ENCODE data around the gene NDUFV1. TPM values are rescaled to one million over a fixed set of nuclear protein-coding genes. Genes with fewer than 3 reads are reported as not detected.
A peak's percentile ranks its signal among the peaks of the same experiment; 100 is the strongest.

The NDUFV1 gene
- total and polyA plus RNA-seq, 4 donors: 144 to 292 (median 231) TPM

GRCh38 chr11:67608486-67608885 lies 1.8 kb downstream of the NDUFV1 start:
- DNase-seq (ENCODE audit: low read depth in 4 of 6, low spot score in 6 of 6): no peak
- WGBS (ENCODE audit: insufficient coverage): 100% methylated on average over 6 of the region's 8 CpGs
- Histone ChIP-seq H3K27me3 (ENCODE audit: control insufficient read depth, insufficient read depth, low read length) (no peaks in the 10 kb centered on the region), H3K4me3 (ENCODE audit: low read depth, low read length) (no peak overlapping the region), H3K4me1 (ENCODE audit: control insufficient read depth, insufficient read depth, low read length) (peaks cover 34% of the 10 kb centered on the region), H3K27ac (ENCODE audit: low read depth, low read length) (no peak overlapping the region), H3K9me3 (ENCODE audit: control insufficient read depth, insufficient read depth, low read length) (no peaks in the 10 kb centered on the region), H3K36me3 (ENCODE audit: control insufficient read depth, insufficient read depth, low read length) (peaks cover 46% of the 10 kb centered on the region)

GRCh38 chr11:67609316-67609715 lies 2.6 kb downstream of the NDUFV1 start:
- Histone ChIP-seq H3K4me3 (ENCODE audit: low read depth, low read length) (no peak overlapping the region), H3K27ac (ENCODE audit: low read depth, low read length) (no peak overlapping the region), H3K9me3 (ENCODE audit: control insufficient read depth, insufficient read depth, low read length) (no peaks in the 10 kb centered on the region), H3K4me1 (ENCODE audit: control insufficient read depth, insufficient read depth, low read length) (peaks cover 42% of the 10 kb centered on the region), H3K27me3 (ENCODE audit: control insufficient read depth, insufficient read depth, low read length) (no peaks in the 10 kb centered on the region), H3K36me3 (ENCODE audit: control insufficient read depth, insufficient read depth, low read length) (peaks cover 51% of the 10 kb centered on the region)
- DNase-seq (ENCODE audit: low read depth in 4 of 6, low spot score in 6 of 6): no peak
- WGBS (ENCODE audit: insufficient coverage): 97% methylated on average over 5 of the region's 10 CpGs

- DNase-seq (ENCODE audit: low read depth in 4 of 6, low spot score in 6 of 6): no peak
- H3K9me3 ChIP-seq (ENCODE audit: control insufficient read depth, insufficient read depth, low read length): no peaks in the 10 kb centered on the region
- 94% methylated on average over 15 of the region's 15 CpGs for WGBS (ENCODE audit: insufficient coverage)
- peaks cover 38% of the 10 kb centered on the region for H3K4me1 ChIP-seq (ENCODE audit: control insufficient read depth, insufficient read depth, low read length)
- peaks cover 1% of the 10 kb centered on the region for H3K27me3 ChIP-seq (ENCODE audit: control insufficient read depth, insufficient read depth, low read length)
- peaks cover 51% of the 10 kb centered on the region for H3K36me3 ChIP-seq (ENCODE audit: control insufficient read depth, insufficient read depth, low read length)
- no peak overlapping the region for H3K4me3 ChIP-seq (ENCODE audit: low read depth, low read length)
- H3K27ac ChIP-seq (ENCODE audit: low read depth, low read length): no peak overlapping the region
These were observed 3.6 kb downstream of the NDUFV1 start for GRCh38 chr11:67610302-67610868.

DNA sequence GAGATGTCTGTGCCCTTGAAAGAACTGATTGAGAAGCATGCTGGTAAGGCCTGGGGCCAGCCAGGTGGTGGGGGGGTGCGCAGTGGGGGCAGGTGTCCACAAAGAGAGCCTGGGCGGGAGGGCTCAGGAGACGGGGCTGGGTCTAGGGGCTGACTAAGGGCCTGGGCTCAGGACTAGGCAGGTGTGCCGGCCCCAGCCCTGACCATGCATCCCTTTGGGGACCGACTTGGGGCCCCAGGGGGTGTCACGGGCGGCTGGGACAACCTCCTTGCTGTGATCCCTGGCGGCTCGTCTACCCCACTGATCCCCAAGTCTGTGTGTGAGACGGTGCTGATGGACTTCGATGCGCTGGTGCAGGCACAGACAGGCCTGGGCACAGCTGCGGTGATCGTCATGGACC lies 4.4 kb downstream of the NDUFV1 start:
- H3K36me3 ChIP-seq (ENCODE audit: control insufficient read depth, insufficient read depth, low read length): peaks cover 51% of the 10 kb centered on the region

DNA sequence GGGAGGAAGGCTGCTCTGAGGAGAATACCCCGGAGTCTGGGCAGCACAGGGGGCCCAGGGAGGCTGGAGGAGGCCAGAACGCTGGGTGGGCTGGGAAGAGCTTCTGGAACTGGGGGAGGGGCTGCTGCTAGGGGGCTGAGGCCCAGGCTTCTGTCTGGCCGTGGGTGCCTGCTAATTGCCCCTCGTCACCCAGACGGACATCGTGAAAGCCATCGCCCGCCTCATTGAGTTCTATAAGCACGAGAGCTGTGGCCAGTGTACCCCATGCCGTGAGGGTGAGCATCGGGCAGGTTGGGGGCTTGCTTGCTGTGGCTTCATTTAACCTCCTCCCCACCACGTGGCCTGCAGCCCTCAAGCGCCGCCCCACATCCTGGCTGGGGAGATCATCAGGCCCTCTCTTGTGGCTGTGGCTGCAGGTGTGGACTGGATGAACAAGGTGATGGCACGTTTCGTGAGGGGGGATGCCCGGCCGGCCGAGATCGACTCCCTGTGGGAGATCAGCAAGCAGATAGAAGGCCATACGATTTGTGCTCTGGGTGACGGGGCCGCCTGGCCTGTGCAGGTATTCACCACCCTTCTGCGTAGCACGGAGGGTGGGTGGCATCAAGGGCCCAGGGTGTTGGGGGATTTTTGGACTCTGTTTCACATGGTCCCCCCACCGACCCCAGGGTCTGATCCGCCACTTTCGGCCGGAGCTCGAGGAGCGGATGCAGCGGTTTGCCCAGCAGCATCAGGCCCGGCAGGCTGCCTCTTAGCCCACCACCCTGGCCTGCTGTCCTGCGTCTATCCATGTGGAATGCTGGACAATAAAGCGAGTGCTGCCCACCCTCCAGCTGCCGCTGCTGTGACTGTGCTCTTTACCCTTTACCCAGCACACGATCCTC lies 5.2 kb downstream of the NDUFV1 start:
- peaks cover 33% of the 10 kb centered on the region for H3K4me1 ChIP-seq (ENCODE audit: control insufficient read depth, insufficient read depth, low read length)
- WGBS (ENCODE audit: insufficient coverage): 94% methylated on average over 30 of the region's 37 CpGs
- H3K4me3 ChIP-seq (ENCODE audit: low read depth, low read length): no peak overlapping the region
- H3K36me3 ChIP-seq (ENCODE audit: control insufficient read depth, insufficient read depth, low read length): peaks cover 51% of the 10 kb centered on the region
- H3K9me3 ChIP-seq (ENCODE audit: control insufficient read depth, insufficient read depth, low read length): no peaks in the 10 kb centered on the region
- peaks cover 5% of the 10 kb centered on the region for H3K27me3 ChIP-seq (ENCODE audit: control insufficient read depth, insufficient read depth, low read length)
- no peak for DNase-seq (ENCODE audit: low read depth in 4 of 6, low spot score in 6 of 6)
- H3K27ac ChIP-seq (ENCODE audit: low read depth, low read length): no peak overlapping the region

More for the DNA sequence above, 4.4 kb downstream of the NDUFV1 start:
- Histone ChIP-seq H3K4me1 (ENCODE audit: control insufficient read depth, insufficient read depth, low read length) (peaks cover 34% of the 10 kb centered on the region), H3K4me3 (ENCODE audit: low read depth, low read length) (no peak overlapping the region), H3K9me3 (ENCODE audit: control insufficient read depth, insufficient read depth, low read length) (no peaks in the 10 kb centered on the region), H3K27me3 (ENCODE audit: control insufficient read depth, insufficient read depth, low read length) (peaks cover 5% of the 10 kb centered on the region), H3K27ac (ENCODE audit: low read depth, low read length) (no peak overlapping the region)
- WGBS (ENCODE audit: insufficient coverage): 95% methylated on average over 14 of the region's 14 CpGs
- no peak for DNase-seq (ENCODE audit: low read depth in 4 of 6, low spot score in 6 of 6)

GRCh38 chr11:67612751-67613150 lies 6.0 kb downstream of the NDUFV1 start:
- peaks cover 25% of the 10 kb centered on the region for H3K4me1 ChIP-seq (ENCODE audit: control insufficient read depth, insufficient read depth, low read length)
- H3K4me3 ChIP-seq (ENCODE audit: low read depth, low read length): no peak overlapping the region
- DNase-seq (ENCODE audit: low read depth in 4 of 6, low spot score in 6 of 6): no peak
- H3K9me3 ChIP-seq (ENCODE audit: control insufficient read depth, insufficient read depth, low read length): no peaks in the 10 kb centered on the region
- H3K27ac ChIP-seq (ENCODE audit: low read depth, low read length): no peak overlapping the region
- H3K36me3 ChIP-seq (ENCODE audit: control insufficient read depth, insufficient read depth, low read length): peaks cover 51% of the 10 kb centered on the region
- 88% methylated on average over 12 of the region's 13 CpGs for WGBS (ENCODE audit: insufficient coverage)
- H3K27me3 ChIP-seq (ENCODE audit: control insufficient read depth, insufficient read depth, low read length): peaks cover 5% of the 10 kb centered on the region

DNA sequence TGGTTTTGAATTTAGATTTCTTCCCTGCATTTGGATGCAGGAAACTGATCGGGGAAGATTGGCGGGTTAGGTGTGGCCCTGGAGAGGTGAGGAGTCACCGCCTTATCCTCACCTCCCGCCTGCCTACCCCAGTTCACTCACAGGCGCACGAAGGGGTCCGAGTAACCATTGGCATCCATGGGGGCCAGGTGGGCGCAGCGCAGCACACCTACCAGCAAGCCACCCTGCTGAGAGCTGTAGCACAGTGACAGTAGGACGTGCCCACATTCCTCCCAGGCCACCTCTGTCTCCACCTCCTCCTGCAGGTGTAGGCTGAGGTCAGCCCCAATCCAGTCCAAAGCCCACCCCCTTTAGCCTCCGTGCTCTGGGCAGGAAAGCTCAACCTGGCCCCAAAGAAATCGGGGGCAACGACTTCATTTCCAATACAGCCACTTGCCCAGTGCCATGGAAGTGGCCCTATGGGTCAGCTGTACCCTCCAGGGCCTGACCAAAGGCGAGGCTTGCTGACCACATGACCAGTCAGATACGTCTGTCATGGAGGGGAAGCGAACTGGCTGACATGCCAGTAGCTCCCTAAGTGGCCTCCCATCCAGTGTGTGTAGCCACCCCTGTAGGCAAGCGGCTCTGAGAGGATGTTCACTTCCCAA lies 6.7 kb downstream of the NDUFV1 start:
- Histone ChIP-seq H3K36me3 (ENCODE audit: control insufficient read depth, insufficient read depth, low read length) (peaks cover 49% of the 10 kb centered on the region), H3K4me3 (ENCODE audit: low read depth, low read length) (no peak overlapping the region), H3K4me1 (ENCODE audit: control insufficient read depth, insufficient read depth, low read length) (peaks cover 18% of the 10 kb centered on the region), H3K27ac (ENCODE audit: low read depth, low read length) (no peak overlapping the region), H3K27me3 (ENCODE audit: control insufficient read depth, insufficient read depth, low read length) (peaks cover 5% of the 10 kb centered on the region), H3K9me3 (ENCODE audit: control insufficient read depth, insufficient read depth, low read length) (no peaks in the 10 kb centered on the region)
- DNase-seq (ENCODE audit: low read depth in 4 of 6, low spot score in 6 of 6): no peak
- WGBS (ENCODE audit: insufficient coverage): 85% methylated on average over 17 of the region's 17 CpGs

GRCh38 chr11:67613960-67614715 lies 7.4 kb downstream of the NDUFV1 start:
- Histone ChIP-seq H3K4me1 (ENCODE audit: control insufficient read depth, insufficient read depth, low read length) (peaks cover 17% of the 10 kb centered on the region), H3K9me3 (ENCODE audit: control insufficient read depth, insufficient read depth, low read length) (no peaks in the 10 kb centered on the region), H3K27me3 (ENCODE audit: control insufficient read depth, insufficient read depth, low read length) (peaks cover 5% of the 10 kb centered on the region), H3K4me3 (ENCODE audit: low read depth, low read length) (no peak overlapping the region), H3K27ac (ENCODE audit: low read depth, low read length) (peak overlapping the region; percentile 3), H3K36me3 (ENCODE audit: control insufficient read depth, insufficient read depth, low read length) (peaks cover 44% of the 10 kb centered on the region)
- DNase-seq (ENCODE audit: low read depth in 4 of 6, low spot score in 6 of 6): peak in 4 of 6 donors; percentile 7 to 68 (median 38)
- WGBS (ENCODE audit: insufficient coverage): 31% methylated on average over 21 of the region's 23 CpGs
